Measurements from ENCODE around the gene CNNM2.
A peak's percentile ranks its signal among the peaks of the same experiment; 100 is the strongest.

Gene CNNM2

DNA sequence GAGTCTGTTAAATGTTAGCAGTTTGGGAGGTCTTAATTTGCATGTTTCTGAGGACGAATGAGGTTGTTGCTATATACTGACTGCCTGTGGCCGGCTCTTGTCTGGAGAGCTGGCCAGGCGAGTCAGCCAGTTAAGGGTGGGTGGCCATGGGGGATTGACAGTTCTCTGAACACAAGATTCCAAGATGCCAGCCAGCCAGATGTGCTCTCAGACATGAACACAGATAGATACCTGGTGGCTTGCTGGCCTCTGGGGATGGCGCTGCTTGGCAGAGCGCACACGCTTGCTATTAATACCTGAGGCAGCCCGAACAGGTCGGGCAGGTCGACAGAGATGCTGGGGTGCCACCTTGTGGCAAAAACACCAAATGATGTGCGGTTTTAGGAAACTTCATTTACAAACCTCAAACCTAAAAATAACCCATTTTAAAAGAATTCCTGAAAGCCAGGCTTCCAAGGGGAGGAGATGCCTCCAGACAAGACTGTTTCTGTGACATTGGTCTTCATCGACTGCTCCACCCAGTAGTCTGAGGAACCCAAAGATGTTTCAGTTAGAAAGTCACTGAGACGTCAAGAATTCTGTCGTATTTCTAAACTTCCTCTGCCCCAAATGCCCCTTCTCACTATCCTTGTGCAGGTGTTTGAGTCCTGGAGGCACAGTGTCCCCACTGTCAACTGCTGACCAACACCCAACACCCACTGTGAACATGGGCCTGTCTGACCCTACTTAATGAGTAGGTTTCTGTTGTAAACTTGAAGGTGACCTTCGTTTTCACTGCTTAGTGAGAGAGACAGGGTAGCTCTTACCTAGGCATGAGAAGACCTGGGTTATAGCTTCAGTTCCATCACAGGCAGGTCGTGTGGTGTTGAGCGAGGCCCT is 151.6 kb downstream of the CNNM2 start:
- Mint-ChIP-seq H3K27ac (peak overlapping the region; percentile 10), H3K4me3 (no peak overlapping the region), H3K36me3 (ENCODE audit: low read depth) (peaks cover 10% of the 10 kb centered on the region), H3K4me1 (ENCODE audit: low read depth) (peaks cover 27% of the 10 kb centered on the region), H3K27me3 (no peaks in the 10 kb centered on the region), H3K9me3 (no peaks in the 10 kb centered on the region)
- intact Hi-C loops (cut with micrococcal nuclease), result loop anchor here (1.0 to 10.0 kb wide), 2 partner anchors 152 to 345 kb away; no protein-coding TSS in a partner anchor

DNA sequence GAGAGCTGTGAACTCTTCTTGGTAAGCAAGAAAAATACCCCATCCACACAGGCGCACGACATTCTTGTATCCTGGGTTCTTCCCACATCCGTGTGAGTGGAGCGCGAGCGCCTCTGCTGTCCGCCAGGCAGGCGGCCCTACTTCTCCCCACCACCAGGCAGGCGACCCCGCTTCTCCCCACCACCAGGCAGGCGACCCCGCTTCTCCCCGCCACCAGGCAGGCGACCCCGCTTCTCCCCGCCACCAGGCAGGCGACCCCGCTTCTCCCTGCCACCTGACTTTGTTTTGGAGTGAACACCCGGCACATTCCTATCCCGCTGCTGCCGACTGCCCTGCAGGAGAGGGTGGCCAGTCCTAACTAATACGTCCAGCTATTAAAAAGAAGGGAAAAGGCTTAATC is 154.2 kb downstream of the CNNM2 start:
- Mint-ChIP-seq H3K4me3 (no peak overlapping the region), H3K4me1 (ENCODE audit: low read depth) (peaks cover 27% of the 10 kb centered on the region), H3K27ac (no peak overlapping the region), H3K9me3 (no peaks in the 10 kb centered on the region), H3K27me3 (no peaks in the 10 kb centered on the region), H3K36me3 (ENCODE audit: low read depth) (peaks cover 24% of the 10 kb centered on the region)
- intact Hi-C loops (cut with micrococcal nuclease), result no loop called here

DNA sequence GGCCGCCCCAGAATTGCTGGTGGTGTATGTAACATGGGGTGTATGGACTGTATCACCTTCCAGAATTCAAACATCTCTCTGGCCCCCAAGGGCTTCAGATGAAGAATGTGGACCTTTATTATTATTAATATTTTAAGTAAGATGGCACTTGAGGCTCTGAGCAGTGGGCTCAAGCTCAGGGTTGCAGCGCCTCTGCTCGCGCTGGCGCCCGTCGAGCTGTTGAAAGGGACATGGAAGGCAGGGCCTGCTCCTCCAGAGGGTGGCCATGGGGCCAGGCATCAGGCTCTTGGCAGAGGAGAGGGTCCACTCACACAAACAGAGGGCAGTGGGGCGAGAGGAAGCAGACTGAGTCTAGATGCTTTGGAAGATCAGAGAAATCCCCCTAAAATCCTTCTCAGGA is 154.8 kb downstream of the CNNM2 start:
- no peaks in the 10 kb centered on the region for H3K27me3 Mint-ChIP-seq
- intact Hi-C loops (cut with micrococcal nuclease), result no loop called here
- peaks cover 21% of the 10 kb centered on the region for H3K4me1 Mint-ChIP-seq (ENCODE audit: low read depth)
- H3K36me3 Mint-ChIP-seq (ENCODE audit: low read depth), result peaks cover 31% of the 10 kb centered on the region
- H3K27ac Mint-ChIP-seq, result no peak overlapping the region
- no peak overlapping the region for H3K4me3 Mint-ChIP-seq
- no peaks in the 10 kb centered on the region for H3K9me3 Mint-ChIP-seq

DNA sequence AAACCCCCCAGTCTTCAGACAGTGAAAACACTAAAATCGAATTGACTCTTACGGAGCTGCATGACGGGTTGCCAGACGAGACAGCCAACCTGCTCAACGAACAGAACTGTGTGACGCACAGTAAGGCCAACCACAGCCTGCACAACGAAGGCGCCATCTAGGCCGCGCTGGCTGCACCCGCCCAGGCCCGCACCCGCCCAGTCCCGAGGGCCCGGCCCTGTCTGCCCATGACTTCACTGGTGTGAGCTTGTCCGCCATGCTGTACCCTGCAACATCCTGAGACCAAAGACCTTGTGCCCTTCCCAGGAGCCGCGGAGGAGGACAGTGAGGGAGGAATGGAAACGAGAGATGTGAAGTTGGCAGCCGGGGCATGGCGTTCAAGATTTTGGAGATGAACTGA is 158.9 kb downstream of the CNNM2 start:
- Mint-ChIP-seq H3K36me3 (ENCODE audit: low read depth) (peaks cover 23% of the 10 kb centered on the region), H3K4me3 (no peak overlapping the region), H3K27me3 (no peaks in the 10 kb centered on the region), H3K27ac (no peak overlapping the region), H3K9me3 (no peaks in the 10 kb centered on the region), H3K4me1 (ENCODE audit: low read depth) (no peaks in the 10 kb centered on the region)
- intact Hi-C loops (cut with micrococcal nuclease), result no loop called here

- Mint-ChIP-seq H3K27ac (no peak overlapping the region), H3K27me3 (no peaks in the 10 kb centered on the region), H3K36me3 (ENCODE audit: low read depth) (peaks cover 26% of the 10 kb centered on the region), H3K4me3 (no peak overlapping the region), H3K9me3 (no peaks in the 10 kb centered on the region), H3K4me1 (ENCODE audit: low read depth) (no peaks in the 10 kb centered on the region)
- intact Hi-C loops (cut with micrococcal nuclease), result no loop called here
Observed at GRCh38 chr10:103077491-103078308, 159.6 kb downstream of the CNNM2 start.

DNA sequence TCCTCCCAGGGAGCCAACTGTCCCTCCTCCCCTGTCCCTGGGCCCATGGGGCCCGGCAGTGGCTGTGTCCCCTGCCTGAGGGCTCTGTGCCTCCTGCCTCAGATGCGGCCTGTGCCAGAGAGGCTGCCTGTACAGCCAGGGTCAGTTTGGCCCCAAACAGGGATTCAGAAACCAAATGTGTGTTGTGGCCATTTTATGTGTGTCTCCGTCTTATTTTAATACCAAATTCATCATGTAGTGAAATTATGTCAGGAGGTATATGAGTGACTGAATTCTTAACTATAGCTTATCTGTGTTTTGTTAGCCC is 160.2 kb downstream of the CNNM2 start:
- H3K4me1 Mint-ChIP-seq (ENCODE audit: low read depth), result no peaks in the 10 kb centered on the region
- no peaks in the 10 kb centered on the region for H3K9me3 Mint-ChIP-seq
- intact Hi-C loops (cut with micrococcal nuclease), result no loop called here
- H3K27ac Mint-ChIP-seq, result no peak overlapping the region
- H3K36me3 Mint-ChIP-seq (ENCODE audit: low read depth), result peaks cover 30% of the 10 kb centered on the region
- H3K4me3 Mint-ChIP-seq, result no peak overlapping the region
- H3K27me3 Mint-ChIP-seq, result no peaks in the 10 kb centered on the region

DNA sequence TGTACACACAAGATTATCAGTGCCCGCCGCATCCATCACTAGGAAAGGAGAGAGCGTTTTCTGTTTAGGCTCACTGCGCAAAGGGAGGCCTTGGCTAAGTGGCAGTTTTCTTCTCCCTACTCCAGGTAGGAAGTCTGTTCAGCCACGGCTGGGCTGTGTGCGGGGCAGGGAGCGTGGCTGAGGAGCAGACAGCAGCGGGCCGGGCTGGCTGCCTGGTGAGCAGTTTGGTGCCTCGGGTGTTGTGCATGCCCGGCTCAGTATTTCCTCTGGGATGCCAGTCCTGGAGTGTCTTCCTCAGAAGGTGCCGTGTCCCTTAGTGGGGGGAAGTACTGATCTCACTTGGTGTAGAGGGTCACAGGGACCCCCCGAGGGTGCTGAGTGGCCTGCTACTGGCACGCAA is 160.6 kb downstream of the CNNM2 start:
- Mint-ChIP-seq H3K9me3 (no peaks in the 10 kb centered on the region), H3K27me3 (no peaks in the 10 kb centered on the region), H3K36me3 (ENCODE audit: low read depth) (peaks cover 31% of the 10 kb centered on the region), H3K4me1 (ENCODE audit: low read depth) (no peaks in the 10 kb centered on the region), H3K27ac (no peak overlapping the region), H3K4me3 (no peak overlapping the region)
- intact Hi-C loops (cut with micrococcal nuclease), result no loop called here

DNA sequence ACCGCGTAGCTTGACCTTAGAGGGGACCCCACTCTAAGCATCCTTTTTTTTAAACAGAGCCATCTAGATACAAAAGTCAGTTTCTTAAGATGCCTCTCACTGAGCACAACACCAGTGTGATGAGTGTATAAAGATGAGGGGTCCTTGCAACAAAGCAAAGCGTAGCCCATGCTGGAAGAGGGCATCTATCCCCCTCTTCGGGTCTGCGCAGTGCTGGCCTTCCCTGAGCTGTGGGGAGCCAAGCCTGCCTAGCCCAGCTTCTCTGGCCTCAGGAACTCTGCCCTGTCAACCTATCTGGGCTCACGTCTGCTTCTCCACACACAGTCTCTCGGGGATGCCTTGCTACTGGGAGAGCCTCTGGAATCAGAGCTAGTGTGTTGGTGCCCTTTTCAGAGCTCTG is 161.0 kb downstream of the CNNM2 start:
- intact Hi-C loops (cut with micrococcal nuclease), result no loop called here
- no peaks in the 10 kb centered on the region for H3K27me3 Mint-ChIP-seq
- no peaks in the 10 kb centered on the region for H3K4me1 Mint-ChIP-seq (ENCODE audit: low read depth)
- H3K27ac Mint-ChIP-seq, result no peak overlapping the region
- peaks cover 35% of the 10 kb centered on the region for H3K36me3 Mint-ChIP-seq (ENCODE audit: low read depth)
- no peaks in the 10 kb centered on the region for H3K9me3 Mint-ChIP-seq
- H3K4me3 Mint-ChIP-seq, result no peak overlapping the region

DNA sequence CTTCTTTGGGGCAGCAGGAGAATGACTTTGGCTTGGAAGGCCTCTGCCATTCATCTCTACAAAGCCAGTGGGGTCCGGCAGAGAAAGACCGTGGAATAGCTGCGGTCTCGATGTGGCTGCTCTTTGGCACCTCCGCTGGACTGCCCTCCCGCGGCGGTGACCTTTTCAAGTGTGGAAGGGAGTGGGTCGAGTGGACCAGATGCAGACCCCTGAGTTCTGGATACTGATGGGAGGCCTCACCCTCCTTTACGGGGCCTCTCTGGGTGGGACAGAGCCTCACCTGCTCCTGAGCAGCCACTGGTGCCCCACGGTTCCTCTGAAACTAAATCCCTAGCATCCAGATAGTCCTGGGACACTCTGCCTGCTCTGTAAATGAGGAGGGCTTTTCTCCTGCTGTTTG is 161.9 kb downstream of the CNNM2 start:
- Mint-ChIP-seq H3K4me3 (no peak overlapping the region), H3K27me3 (no peaks in the 10 kb centered on the region), H3K36me3 (ENCODE audit: low read depth) (peaks cover 43% of the 10 kb centered on the region), H3K27ac (no peak overlapping the region), H3K4me1 (ENCODE audit: low read depth) (no peaks in the 10 kb centered on the region), H3K9me3 (no peaks in the 10 kb centered on the region)
- intact Hi-C loops (cut with micrococcal nuclease), result no loop called here

DNA sequence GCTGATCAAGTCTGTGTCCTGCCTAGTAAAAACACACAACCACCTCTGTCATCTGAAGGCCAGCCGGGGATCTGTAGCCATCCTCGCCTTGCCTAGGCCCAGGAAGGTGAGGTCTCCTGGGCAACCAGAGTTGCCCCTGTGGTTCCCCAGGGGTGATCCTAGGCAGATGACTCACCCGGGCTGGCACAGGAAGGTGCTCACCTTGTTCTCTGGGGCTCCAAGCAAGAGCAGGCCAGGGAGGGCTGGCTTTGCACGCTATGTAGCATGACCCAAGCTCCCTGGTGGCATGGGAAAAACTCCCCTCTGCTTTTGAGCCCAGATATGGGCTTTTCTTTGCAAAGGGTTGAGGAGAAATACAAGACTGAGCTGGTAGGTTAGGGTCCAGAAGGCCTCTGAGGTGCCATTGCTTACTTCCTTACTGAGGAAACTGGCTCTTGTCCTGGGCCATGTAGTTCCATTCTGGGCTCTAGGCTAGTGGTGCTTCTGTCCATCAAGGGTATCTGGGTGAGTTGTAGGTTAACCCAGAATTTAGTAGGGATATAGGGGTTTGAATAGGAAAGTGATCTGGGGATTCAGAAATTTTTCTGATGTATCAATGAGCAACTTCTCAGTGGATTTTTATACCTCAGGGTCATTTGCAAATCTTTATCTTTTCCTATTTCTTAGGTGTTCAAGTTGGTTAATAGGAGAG is 162.9 kb downstream of the CNNM2 start:
- H3K27ac Mint-ChIP-seq, result no peak overlapping the region
- no peak overlapping the region for H3K4me3 Mint-ChIP-seq
- no peaks in the 10 kb centered on the region for H3K4me1 Mint-ChIP-seq (ENCODE audit: low read depth)
- intact Hi-C loops (cut with micrococcal nuclease), result no loop called here
- no peaks in the 10 kb centered on the region for H3K27me3 Mint-ChIP-seq
- peaks cover 53% of the 10 kb centered on the region for H3K36me3 Mint-ChIP-seq (ENCODE audit: low read depth)
- H3K9me3 Mint-ChIP-seq, result no peaks in the 10 kb centered on the region

GRCh38 chr10:103082683-103083082 is 164.6 kb downstream of the CNNM2 start:
- Mint-ChIP-seq H3K9me3 (no peaks in the 10 kb centered on the region), H3K4me1 (ENCODE audit: low read depth) (no peaks in the 10 kb centered on the region), H3K4me3 (no peak overlapping the region), H3K27me3 (no peaks in the 10 kb centered on the region), H3K36me3 (ENCODE audit: low read depth) (peaks cover 49% of the 10 kb centered on the region), H3K27ac (no peak overlapping the region)
- intact Hi-C loops (cut with micrococcal nuclease), result no loop called here

DNA sequence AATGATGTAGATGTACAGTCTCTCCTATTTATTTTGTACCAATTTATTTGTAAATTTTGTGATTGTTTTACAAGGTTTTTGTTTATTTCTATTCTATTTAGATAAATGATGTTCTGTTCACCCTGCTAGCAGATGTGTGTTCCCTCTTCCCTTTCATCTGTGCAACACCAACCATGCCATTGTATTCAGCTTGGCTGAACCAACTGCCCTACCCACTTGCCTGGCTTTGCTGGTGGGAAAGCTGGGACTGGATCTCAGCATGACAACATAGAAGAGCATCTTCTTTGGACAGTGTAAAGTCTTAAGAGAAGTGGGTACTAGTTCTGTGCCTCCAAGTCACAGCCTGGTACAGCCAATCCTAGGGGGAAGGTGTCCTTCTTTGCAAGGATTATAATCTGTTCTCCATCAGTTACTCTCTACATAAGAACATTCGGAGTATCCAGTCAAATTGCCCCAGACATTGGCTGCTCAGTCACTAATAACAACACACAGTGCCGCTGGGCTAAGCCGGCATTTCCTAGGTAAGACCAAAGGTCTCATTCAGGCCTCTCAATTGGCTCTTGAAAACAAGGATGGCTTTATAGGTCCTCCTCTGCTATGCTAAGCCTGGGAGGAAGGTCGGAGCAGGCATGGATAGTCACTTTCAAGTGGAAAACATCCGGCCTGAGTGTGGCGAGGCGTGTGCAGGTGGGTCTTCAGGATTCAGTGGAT is 165.3 kb downstream of the CNNM2 start:
- intact Hi-C loops (cut with micrococcal nuclease), result no loop called here
- Mint-ChIP-seq H3K9me3 (no peaks in the 10 kb centered on the region), H3K4me1 (ENCODE audit: low read depth) (no peaks in the 10 kb centered on the region), H3K27ac (no peak overlapping the region), H3K27me3 (no peaks in the 10 kb centered on the region), H3K36me3 (ENCODE audit: low read depth) (peaks cover 52% of the 10 kb centered on the region), H3K4me3 (no peak overlapping the region)

DNA sequence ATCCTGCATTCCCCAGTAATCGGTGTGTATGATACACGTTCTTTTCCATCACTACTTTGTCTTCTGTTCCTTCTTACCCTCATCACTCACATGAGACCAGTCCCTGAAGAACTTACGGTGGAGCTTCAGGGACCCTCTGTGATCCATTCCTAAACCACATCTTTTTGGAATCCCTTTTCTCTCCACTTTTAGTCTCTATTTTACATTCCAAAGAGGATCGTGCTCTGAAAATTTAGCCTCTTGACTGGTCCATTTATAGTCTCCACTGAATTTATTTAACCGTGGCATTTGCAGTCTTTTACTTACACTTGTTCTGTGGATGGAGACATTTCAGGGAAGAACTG is 165.9 kb downstream of the CNNM2 start:
- Mint-ChIP-seq H3K9me3 (no peaks in the 10 kb centered on the region), H3K27ac (no peak overlapping the region), H3K4me3 (no peak overlapping the region), H3K36me3 (ENCODE audit: low read depth) (peaks cover 57% of the 10 kb centered on the region), H3K4me1 (ENCODE audit: low read depth) (no peaks in the 10 kb centered on the region), H3K27me3 (no peaks in the 10 kb centered on the region)
- intact Hi-C loops (cut with micrococcal nuclease), result no loop called here

GRCh38 chr10:103086261-103086660 is 168.2 kb downstream of the CNNM2 start:
- intact Hi-C loops (cut with micrococcal nuclease), result no loop called here
- Mint-ChIP-seq H3K27ac (no peak overlapping the region), H3K27me3 (no peaks in the 10 kb centered on the region), H3K36me3 (ENCODE audit: low read depth) (peaks cover 80% of the 10 kb centered on the region), H3K4me1 (ENCODE audit: low read depth) (no peaks in the 10 kb centered on the region), H3K4me3 (no peak overlapping the region), H3K9me3 (no peaks in the 10 kb centered on the region)
